HG03025 (cell line): ENCODE measurements around the gene SMYD3.
"Not testable (repeated sequence)": the region's sequence is repeated elsewhere in the genome, so short reads cannot be mapped to it uniquely, and the experiment has no call there.

Source experiments
- ATAC-seq: cut with Tn5 transposase; IDR thresholded peaks from one replicate; pipeline ENCODE4 v1.9.1; 2021; ENCODE audit warnings: mild to moderate bottlenecking, moderate library complexity; ENCODE audit not compliant: unreplicated experiment, low FRiP score

The SMYD3 gene

GRCh38 chr1:245948786-245949185 lies 558.3 kb downstream of the SMYD3 start:
- no peak for ATAC-seq

GRCh38 chr1:245946905-245947304 lies 560.2 kb downstream of the SMYD3 start:
- ATAC-seq, result no peak

- not testable (repeated sequence) for ATAC-seq
Measured at GRCh38 chr1:245945136-245945535, 561.9 kb downstream of the SMYD3 start.

GRCh38 chr1:245942856-245943255 lies 564.2 kb downstream of the SMYD3 start:
- ATAC-seq, result no peak

GRCh38 chr1:245941771-245942170 lies 565.3 kb downstream of the SMYD3 start:
- ATAC-seq, result not testable (repeated sequence)

GRCh38 chr1:245939756-245940345 lies 567.2 kb downstream of the SMYD3 start:
- no peak for ATAC-seq

- no peak for ATAC-seq
Measured at GRCh38 chr1:245938046-245938435, 569.0 kb downstream of the SMYD3 start.

- ATAC-seq, result no peak
Measured at GRCh38 chr1:245937316-245938045, 569.6 kb downstream of the SMYD3 start.

- no peak for ATAC-seq
Measured at GRCh38 chr1:245934409-245934808, 572.7 kb downstream of the SMYD3 start.

- ATAC-seq, result no peak
Measured at GRCh38 chr1:245933431-245934045, 573.5 kb downstream of the SMYD3 start.

- ATAC-seq, result no peak
Measured at GRCh38 chr1:245932302-245932972, 574.6 kb downstream of the SMYD3 start.

GRCh38 chr1:245931450-245931849 lies 575.6 kb downstream of the SMYD3 start:
- ATAC-seq, result no peak

GRCh38 chr1:245929224-245929623 lies 577.9 kb downstream of the SMYD3 start:
- no peak for ATAC-seq

GRCh38 chr1:245926888-245927287 lies 580.2 kb downstream of the SMYD3 start:
- ATAC-seq, result no peak

GRCh38 chr1:245923215-245923614 lies 583.9 kb downstream of the SMYD3 start:
- ATAC-seq, result no peak

- ATAC-seq, result no peak
Measured at GRCh38 chr1:245921417-245921816, 585.7 kb downstream of the SMYD3 start.

GRCh38 chr1:245917403-245917802 lies 589.7 kb downstream of the SMYD3 start:
- no peak for ATAC-seq

- no peak for ATAC-seq
Measured at GRCh38 chr1:245915841-245916240, 591.2 kb downstream of the SMYD3 start.

GRCh38 chr1:245915406-245915805 lies 591.7 kb downstream of the SMYD3 start:
- ATAC-seq, result no peak

GRCh38 chr1:245908543-245908942 lies 598.5 kb downstream of the SMYD3 start:
- ATAC-seq, result no peak

- ATAC-seq, result no peak
Measured at GRCh38 chr1:245906207-245906606, 600.9 kb downstream of the SMYD3 start.
